Dermis blood vessel endothelial cell (primary cell): ENCODE data around the gene GRID1. TPM values are rescaled to one million over a fixed set of nuclear protein-coding genes. Genes with fewer than 3 reads are reported as not detected.

Experiments
- DNase-seq: peaks from one replicate; pipeline ENCODE4 v3.0.0; 2010
- total RNA-seq: library from RNA; depleted of rRNA; stranded (reverse); fragments of >200 nt; gene quantifications from 2 replicates; pipeline ENCODE4 v1.2.3, GENCODE V29; 2014

The GRID1 gene
- total RNA-seq, 1 donor from 2014 or later, result not detected

- DNase-seq, result no peak
Observed at GRCh38 chr10:86336341-86336740, 30.3 kb downstream of the GRID1 start.

GRCh38 chr10:86335831-86336230 is 30.8 kb downstream of the GRID1 start:
- DNase-seq, result no peak

GRCh38 chr10:86335257-86335656 is 31.3 kb downstream of the GRID1 start:
- no peak for DNase-seq

- no peak for DNase-seq
Observed at GRCh38 chr10:86334488-86335085, 32.0 kb downstream of the GRID1 start.

- DNase-seq, result no peak
Observed at GRCh38 chr10:86333826-86334487, 32.6 kb downstream of the GRID1 start.

GRCh38 chr10:86331861-86332260 is 34.7 kb downstream of the GRID1 start:
- DNase-seq, result no peak

- no peak for DNase-seq
Observed at GRCh38 chr10:86330778-86331763, 35.5 kb downstream of the GRID1 start.

GRCh38 chr10:86329896-86330680 is 36.5 kb downstream of the GRID1 start:
- DNase-seq, result no peak

GRCh38 chr10:86329093-86329710 is 37.4 kb downstream of the GRID1 start:
- DNase-seq, result no peak

GRCh38 chr10:86327954-86328725 is 38.5 kb downstream of the GRID1 start:
- no peak for DNase-seq

- no peak for DNase-seq
Observed at GRCh38 chr10:86325158-86325557, 41.4 kb downstream of the GRID1 start.

GRCh38 chr10:86321568-86321967 is 45.0 kb downstream of the GRID1 start:
- DNase-seq, result no peak

- DNase-seq, result no peak
Observed at GRCh38 chr10:86319676-86320075, 46.9 kb downstream of the GRID1 start.

GRCh38 chr10:86317949-86318725 is 48.5 kb downstream of the GRID1 start:
- no peak for DNase-seq

- DNase-seq, result no peak
Observed at GRCh38 chr10:86316990-86317389, 49.6 kb downstream of the GRID1 start.

GRCh38 chr10:86316274-86316835 is 50.2 kb downstream of the GRID1 start:
- DNase-seq, result no peak

GRCh38 chr10:86315549-86315942 is 51.0 kb downstream of the GRID1 start:
- no peak for DNase-seq

GRCh38 chr10:86314616-86315548 is 51.7 kb downstream of the GRID1 start:
- no peak for DNase-seq

GRCh38 chr10:86313621-86314041 is 53.0 kb downstream of the GRID1 start:
- no peak for DNase-seq
